Retinal pigment epithelial cell (primary cell): ENCODE measurements around the gene AP1G2.
"Not testable (repeated sequence)": the region's sequence is repeated elsewhere in the genome, so short reads cannot be mapped to it uniquely, and the experiment has no call there.

Experiments
- DNase-seq: peaks from one replicate; pipeline ENCODE4 v3.0.0-alpha.2; 2010; ENCODE audit warnings: low read depth
- H3K4me3 ChIP-seq: 2 replicates; pipeline ENCODE4 v1.5.1; 2011; ENCODE audit warnings: mild to moderate bottlenecking, low read length, control low read depth, moderate library complexity
- CTCF ChIP-seq: conservative IDR thresholded peaks from 2 replicates; pipeline ENCODE4 v1.5.1; 2011; ENCODE audit warnings: low read depth, low read length, control low read depth, inconsistent platforms

AP1G2 gene

GRCh38 chr14:23590198-23590597 lies 22.6 kb upstream of the AP1G2 start:
- DNase-seq = no peak
- no peak for TF ChIP-seq CTCF

GRCh38 chr14:23589606-23590005 lies 22.0 kb upstream of the AP1G2 start:
- TF ChIP-seq CTCF = no peak
- DNase-seq = no peak
- no peak overlapping the region for H3K4me3 ChIP-seq

More at GRCh38 chr14:23590198-23590597, 22.6 kb upstream of the AP1G2 start:
- H3K4me3 ChIP-seq = no peak overlapping the region

- H3K4me3 ChIP-seq = no peak overlapping the region
- peak; percentile 87 for TF ChIP-seq CTCF
- peak; percentile 57 for DNase-seq
Observed at GRCh38 chr14:23588884-23589598, 21.4 kb upstream of the AP1G2 start.

DNA sequence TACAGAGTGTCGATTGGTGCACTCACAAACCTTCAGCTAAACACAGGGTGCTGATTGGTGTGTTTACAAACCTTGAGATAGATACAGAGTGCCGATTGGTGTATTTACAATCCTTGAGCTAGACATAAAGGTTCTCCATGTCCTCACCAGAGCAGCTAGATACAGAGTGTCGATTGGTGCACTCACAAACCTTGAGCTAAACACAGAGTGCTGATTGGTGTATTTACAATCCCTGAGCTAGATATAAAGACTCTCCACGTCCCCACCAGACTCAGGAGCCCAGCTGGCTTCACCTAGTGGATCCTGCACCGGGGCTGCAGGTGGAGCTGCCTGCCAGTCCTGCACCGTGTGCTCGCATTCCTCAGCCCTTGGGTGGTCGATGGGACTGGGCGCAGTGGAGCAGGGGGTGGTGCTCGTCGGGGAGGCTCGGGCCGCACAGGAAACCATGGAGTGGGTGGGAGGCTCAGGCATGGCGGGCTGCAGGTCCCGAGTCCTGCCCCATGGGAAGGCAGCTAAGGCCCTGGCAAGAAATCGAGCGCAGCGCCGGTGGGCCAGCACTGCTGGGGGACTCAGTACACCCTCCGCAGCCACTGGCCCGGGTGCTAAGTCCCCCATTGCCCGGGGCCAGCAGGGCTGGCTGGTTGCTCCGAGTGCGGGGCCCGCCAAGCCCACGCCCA lies 17.1 kb upstream of the AP1G2 start:
- DNase-seq, H3K4me3 ChIP-seq: not testable (repeated sequence)

DNA sequence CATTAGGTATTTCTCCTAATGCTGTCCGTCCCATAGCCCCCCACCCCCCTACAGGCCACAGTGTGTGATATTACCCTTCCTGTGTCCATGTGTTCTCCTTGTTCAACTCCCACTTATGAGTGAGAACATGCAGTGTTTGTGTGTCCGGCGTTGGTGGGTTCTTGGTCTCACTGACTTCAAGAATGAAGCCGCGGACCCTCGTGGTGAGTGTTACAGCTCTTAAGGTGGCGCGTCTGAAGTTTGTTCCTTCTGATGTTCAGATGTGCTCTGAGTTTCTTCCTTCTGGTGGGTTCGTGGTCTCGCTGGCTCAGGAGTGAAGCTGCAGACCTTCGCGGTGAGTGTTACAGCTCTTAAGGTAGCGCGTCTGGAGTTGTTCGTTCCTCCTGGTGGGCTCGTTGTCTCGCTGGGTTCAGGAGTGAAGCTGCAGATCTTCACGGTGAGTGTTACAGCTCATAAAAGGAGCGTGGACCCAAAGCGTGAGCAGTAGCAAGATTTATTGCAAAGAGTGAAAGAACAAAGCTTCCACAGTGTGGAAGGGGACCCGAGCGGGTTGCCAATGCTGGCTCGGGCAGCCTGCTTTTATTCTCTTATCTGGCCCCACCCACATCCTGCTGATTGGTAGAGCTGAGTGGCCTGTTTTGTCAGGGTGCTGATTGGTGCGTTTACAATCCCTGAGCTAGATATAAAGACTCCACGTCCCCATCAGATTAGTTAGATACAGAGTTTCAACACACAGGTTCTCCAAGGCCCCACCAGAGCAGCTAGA lies 16.4 kb upstream of the AP1G2 start:
- not testable (repeated sequence) for DNase-seq, H3K4me3 ChIP-seq

GRCh38 chr14:23582906-23583760 lies 15.5 kb upstream of the AP1G2 start:
- no peak overlapping the region for H3K4me3 ChIP-seq
- TF ChIP-seq CTCF = no peak
- no peak for DNase-seq

- no peak overlapping the region for H3K4me3 ChIP-seq
- DNase-seq = no peak
- no peak for TF ChIP-seq CTCF
Observed at GRCh38 chr14:23580948-23581281, 13.3 kb upstream of the AP1G2 start.
